Erythroblast (primary cell): ENCODE results near the gene SLC26A8.

ENCODE experiments used
- GATA1 ChIP-seq: IDR thresholded peaks from 2 replicates; pipeline ENCODE4 v1.6.1; 2011; ENCODE audit warnings: low read depth, mild to moderate bottlenecking, control low read depth, low read length, moderate library complexity
- POLR2A ChIP-seq: IDR thresholded peaks from 2 replicates; pipeline ENCODE4 v1.6.1; 2011; ENCODE audit warnings: mild to moderate bottlenecking, low read length

GRCh38 chr6:36065916-36066315 lies 41.5 kb upstream of the SLC26A8 start:
- no peak for TF ChIP-seq POLR2A
- TF ChIP-seq GATA1 = no peak
